Measurements from ENCODE around the gene BATF2.

GRCh38 chr11:65043881-65044501 lies 47.2 kb upstream of the BATF2 start:
- TF ChIP-seq CTCF (IDR thresholded peaks at IDR 0.05): no peak
- TF ChIP-seq POLR2A (IDR thresholded peaks at IDR 0.05): no peak

All from ovary (tissue), 3 donors.